DND-41 (cell line): Measurements from ENCODE around the gene FLT3LG.

Source experiments
- ATAC-seq: fragments of 200-7000 bp; cut with Tn5 transposase; 3 replicates; pipeline ENCODE4 v1.9.1; 2021; ENCODE audit warnings: low read depth; ENCODE audit not compliant: insufficient read depth
- DNase-seq: peaks from one replicate; pipeline ENCODE4 v3.0.0-alpha.2; 2020
- H2AFZ ChIP-seq: 2 replicates; pipeline ENCODE4 v1.6.0; 2012; ENCODE audit warnings: low read depth, low read length
- H3K27ac ChIP-seq: 2 replicates; pipeline ENCODE4 v1.5.1; 2012; ENCODE audit warnings: low read length, inconsistent platforms
- H3K27me3 ChIP-seq: fragments of 200-600 bp; sonication (generic); 2 replicates; pipeline ENCODE4 v1.6.0; 2012; ENCODE audit warnings: low read length, mild to moderate bottlenecking, inconsistent platforms; ENCODE audit not compliant: insufficient read depth, poor library complexity
- H3K36me3 ChIP-seq: 2 replicates; pipeline ENCODE4 v1.5.1; 2012; ENCODE audit warnings: low read length, inconsistent platforms; ENCODE audit not compliant: insufficient read depth
- H3K4me1 ChIP-seq: 2 replicates; pipeline ENCODE4 v1.5.1; 2012; ENCODE audit warnings: mild to moderate bottlenecking, low read length; ENCODE audit not compliant: insufficient read depth
- H3K4me2 ChIP-seq: 2 replicates; pipeline ENCODE4 v1.6.0; 2012; ENCODE audit warnings: mild to moderate bottlenecking, moderate library complexity, low read length, inconsistent platforms; ENCODE audit not compliant: insufficient read depth
- H3K4me3 ChIP-seq, 2 experiments: fragments of 200-600 bp in 1 of 2; shearing (Covaris generic) in 1 of 2; 2 replicates each; pipeline ENCODE4 v1.5.1; 2012 to 2016; ENCODE audit warnings: inconsistent platforms in 2 of 2, low read length in 2 of 2, mild to moderate bottlenecking in 2 of 2, low read depth in 1 of 2, moderate library complexity in 1 of 2
- H3K79me2 ChIP-seq: 2 replicates; pipeline ENCODE4 v1.6.0; 2012; ENCODE audit warnings: low read length, inconsistent platforms; ENCODE audit not compliant: insufficient read depth
- H3K9ac ChIP-seq: 2 replicates; pipeline ENCODE4 v1.6.0; 2012; ENCODE audit warnings: low read depth, mild to moderate bottlenecking, inconsistent platforms, low read length, moderate library complexity
- H3K9me3 ChIP-seq: 2 replicates; pipeline ENCODE4 v1.5.1; 2012; ENCODE audit warnings: low read length, moderate library complexity, mild to moderate bottlenecking, inconsistent platforms; ENCODE audit not compliant: insufficient read depth, severe bottlenecking
- H4K20me1 ChIP-seq: 2 replicates; pipeline ENCODE4 v1.6.0; 2012; ENCODE audit warnings: low read length; ENCODE audit not compliant: insufficient read depth
- CTCF ChIP-seq: IDR thresholded peaks from 2 replicates; pipeline ENCODE4 v1.5.1; 2012; ENCODE audit warnings: borderline replicate concordance, low read length, moderate library complexity, mild to moderate bottlenecking; ENCODE audit not compliant: poor library complexity, severe bottlenecking; ENCODE audit errors: extremely low read depth
- EZH2 ChIP-seq: IDR thresholded peaks from 3 replicates; pipeline ENCODE4 v1.6.1; 2012; ENCODE audit warnings: borderline replicate concordance, low read depth, mild to moderate bottlenecking, moderate library complexity, low read length, inconsistent platforms; ENCODE audit not compliant: severe bottlenecking

The FLT3LG gene

GRCh38 chr19:49512970-49513745, 39.1 kb downstream of the FLT3LG start:
- DNase-seq (no peak), ATAC-seq (peak; percentile 71)
- no peaks in the 10 kb centered on the region for H3K9me3 ChIP-seq
- peak overlapping the region; percentile 70 for H3K4me2 ChIP-seq
- H3K36me3 ChIP-seq = no peaks in the 10 kb centered on the region
- H3K27ac ChIP-seq = peak overlapping the region; percentile 50
- H3K27me3 ChIP-seq = no peaks in the 10 kb centered on the region
- H2AFZ ChIP-seq = peak overlapping the region; percentile 82
- H4K20me1 ChIP-seq = no peaks in the 10 kb centered on the region
- TF ChIP-seq EZH2 (no peak), CTCF (no peak)
- H3K9ac ChIP-seq = peak overlapping the region; percentile 69
- no peaks in the 10 kb centered on the region for H3K79me2 ChIP-seq
- H3K4me1 ChIP-seq = peaks cover 12% of the 10 kb centered on the region
- peak overlapping the region; percentile 45 to 63 for H3K4me3 ChIP-seq

- H3K9ac ChIP-seq = peak overlapping the region; percentile 69
- H3K27me3 ChIP-seq = no peaks in the 10 kb centered on the region
- DNase-seq = no peak
- peak overlapping the region; percentile 70 for H3K4me2 ChIP-seq
- peaks cover 12% of the 10 kb centered on the region for H3K4me1 ChIP-seq
- H3K9me3 ChIP-seq = no peaks in the 10 kb centered on the region
- TF ChIP-seq EZH2 = no peak
- TF ChIP-seq CTCF = no peak
- no peaks in the 10 kb centered on the region for H3K79me2 ChIP-seq
- peak overlapping the region; percentile 50; the same call in 1 of the 2 replicates for H3K27ac ChIP-seq
- peak; percentile 31; the same call in 1 of the 3 replicates for ATAC-seq
- no peaks in the 10 kb centered on the region for H3K36me3 ChIP-seq
- H2AFZ ChIP-seq = peak overlapping the region; percentile 82
- H3K4me3 ChIP-seq = peak overlapping the region; percentile 45 to 63; a peak in 3 of 4 replicates
- H4K20me1 ChIP-seq = no peaks in the 10 kb centered on the region
Observed at GRCh38 chr19:49513746-49514118, 39.7 kb downstream of the FLT3LG start.

- peak overlapping the region; percentile 70 for H3K4me2 ChIP-seq
- no peak for ATAC-seq
Observed at GRCh38 chr19:49514151-49514550, 40.1 kb downstream of the FLT3LG start.

More at GRCh38 chr19:49514151-49514550, 40.1 kb downstream of the FLT3LG start:
- Histone ChIP-seq H4K20me1 (no peaks in the 10 kb centered on the region), H3K36me3 (no peaks in the 10 kb centered on the region), H3K9ac (peak overlapping the region; percentile 69; the same call in 1 of the 2 replicates), H3K4me1 (peaks cover 12% of the 10 kb centered on the region), H3K27me3 (no peaks in the 10 kb centered on the region), H3K79me2 (no peaks in the 10 kb centered on the region), H3K27ac (no peak overlapping the region), H3K9me3 (no peaks in the 10 kb centered on the region), H2AFZ (0 out of 2 replicates have a peak overlapping the region, but pooled peaks have one; percentile 82), H3K4me3 (peak overlapping the region in 1 of 2 experiments; percentile 63; a peak in 2 of 4 replicates)
- TF ChIP-seq CTCF (no peak), EZH2 (no peak)
- no peak for DNase-seq
